Measurements from ENCODE around the gene TXNIP.

Gene TXNIP

DNA sequence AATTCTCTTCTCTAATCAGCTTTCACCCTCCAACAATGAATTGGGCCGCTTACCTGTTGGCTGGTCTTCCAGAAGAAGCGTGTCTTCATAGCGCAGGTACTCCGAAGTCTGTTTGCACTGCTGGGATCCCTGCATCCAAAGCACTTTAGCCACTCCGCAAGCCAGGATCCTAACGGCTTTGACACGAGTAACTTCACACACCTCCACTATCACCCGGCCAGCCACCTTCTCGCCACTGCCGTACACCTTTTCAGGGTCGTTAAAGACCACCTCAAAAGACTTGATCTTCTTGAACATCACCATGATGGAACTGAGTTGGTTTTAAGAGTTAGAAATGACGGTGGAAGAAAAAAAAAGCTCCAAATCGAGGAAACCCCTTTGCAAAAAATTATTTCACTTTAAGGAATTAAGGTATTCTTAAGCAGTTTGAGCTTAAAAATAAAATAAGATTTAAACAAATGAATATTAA is 381 bp downstream of the TXNIP start:
- TF ChIP-seq EZH2phosphoT487 (IDR thresholded peaks at IDR 0.05; ENCODE audit: low read depth), result no peak
- TF ChIP-seq, protein P1, sequence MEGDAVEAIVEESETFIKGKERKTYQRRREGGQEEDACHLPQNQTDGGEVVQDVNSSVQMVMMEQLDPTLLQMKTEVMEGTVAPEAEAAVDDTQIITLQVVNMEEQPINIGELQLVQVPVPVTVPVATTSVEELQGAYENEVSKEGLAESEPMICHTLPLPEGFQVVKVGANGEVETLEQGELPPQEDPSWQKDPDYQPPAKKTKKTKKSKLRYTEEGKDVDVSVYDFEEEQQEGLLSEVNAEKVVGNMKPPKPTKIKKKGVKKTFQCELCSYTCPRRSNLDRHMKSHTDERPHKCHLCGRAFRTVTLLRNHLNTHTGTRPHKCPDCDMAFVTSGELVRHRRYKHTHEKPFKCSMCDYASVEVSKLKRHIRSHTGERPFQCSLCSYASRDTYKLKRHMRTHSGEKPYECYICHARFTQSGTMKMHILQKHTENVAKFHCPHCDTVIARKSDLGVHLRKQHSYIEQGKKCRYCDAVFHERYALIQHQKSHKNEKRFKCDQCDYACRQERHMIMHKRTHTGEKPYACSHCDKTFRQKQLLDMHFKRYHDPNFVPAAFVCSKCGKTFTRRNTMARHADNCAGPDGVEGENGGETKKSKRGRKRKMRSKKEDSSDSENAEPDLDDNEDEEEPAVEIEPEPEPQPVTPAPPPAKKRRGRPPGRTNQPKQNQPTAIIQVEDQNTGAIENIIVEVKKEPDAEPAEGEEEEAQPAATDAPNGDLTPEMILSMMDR (IDR thresholded peaks at IDR 0.05; ENCODE audit: low read depth, low read length), result no peak
- Histone ChIP-seq H2AFZ (ENCODE audit: low read depth, low read length) (no peak overlapping the region), H3K4me2 (ENCODE audit: low read length) (peak overlapping the region; percentile 90), H3K27ac (ENCODE audit: low read length) (peak overlapping the region; percentile 59), H3K79me2 (ENCODE audit: low read length) (peaks cover 21% of the 10 kb centered on the region), H3K4me1 (ENCODE audit: low read length) (peaks cover 22% of the 10 kb centered on the region), H3K9me3 (ENCODE audit: insufficient read depth, low read length) (no peaks in the 10 kb centered on the region), H3K9ac (ENCODE audit: low read length) (peak overlapping the region; percentile 98), H3K27me3 (ENCODE audit: low read depth, low read length) (no peaks in the 10 kb centered on the region), H3K36me3 (replicated peaks; ENCODE audit: low read depth, low read length) (peaks cover 46% of the 10 kb centered on the region), H3K4me3 (ENCODE audit: low read length) (peak overlapping the region; percentile 90), H4K20me1 (ENCODE audit: insufficient read depth, low read length) (peaks cover 41% of the 10 kb centered on the region)

DNA sequence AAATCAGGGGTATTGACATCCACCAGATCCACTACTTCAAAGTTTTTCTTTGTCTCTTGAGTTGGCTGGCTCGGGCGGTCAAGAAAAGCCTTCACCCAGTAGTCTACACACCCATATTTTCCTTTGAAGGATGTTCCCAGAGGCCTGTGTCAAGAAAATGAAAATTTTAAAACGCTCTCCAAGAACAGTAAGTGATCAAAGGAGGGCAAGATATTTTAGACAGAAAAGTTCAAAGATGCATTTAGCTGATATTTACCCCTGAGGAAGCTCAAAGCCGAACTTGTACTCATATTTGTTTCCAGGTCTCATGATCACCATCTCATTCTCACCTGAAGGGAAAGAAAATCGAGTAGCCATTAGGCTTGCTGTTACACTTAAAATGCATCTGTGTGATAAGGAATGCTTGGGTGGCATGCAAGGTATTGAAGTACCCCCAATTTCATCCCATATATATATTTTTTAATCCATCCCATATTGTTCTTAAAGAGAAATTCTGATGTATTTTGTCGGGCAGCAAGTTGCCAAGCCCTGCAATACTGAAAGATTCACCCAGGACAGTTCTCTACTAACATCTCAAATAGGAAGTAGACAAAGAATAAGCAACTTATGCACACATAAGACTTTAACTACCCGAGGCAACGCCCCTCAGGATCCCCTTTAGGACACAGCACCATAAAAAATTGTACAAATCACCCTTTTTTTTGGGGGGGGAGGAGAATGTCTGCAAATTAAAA is 1.1 kb downstream of the TXNIP start:
- Histone ChIP-seq H4K20me1 (ENCODE audit: insufficient read depth, low read length) (peaks cover 41% of the 10 kb centered on the region), H3K36me3 (replicated peaks; ENCODE audit: low read depth, low read length) (peaks cover 46% of the 10 kb centered on the region), H3K79me2 (ENCODE audit: low read length) (peaks cover 21% of the 10 kb centered on the region), H2AFZ (ENCODE audit: low read depth, low read length) (no peak overlapping the region), H3K4me2 (ENCODE audit: low read length) (peak overlapping the region; percentile 90), H3K4me3 (ENCODE audit: low read length) (peak overlapping the region; percentile 90), H3K27me3 (ENCODE audit: low read depth, low read length) (no peaks in the 10 kb centered on the region), H3K9ac (ENCODE audit: low read length) (peak overlapping the region; percentile 98), H3K4me1 (ENCODE audit: low read length) (peaks cover 22% of the 10 kb centered on the region), H3K9me3 (ENCODE audit: insufficient read depth, low read length) (no peaks in the 10 kb centered on the region), H3K27ac (ENCODE audit: low read length) (peak overlapping the region; percentile 59)
- TF ChIP-seq, protein P1 (IDR thresholded peaks at IDR 0.05; ENCODE audit: low read depth, low read length), result no peak
- no peak for TF ChIP-seq EZH2phosphoT487 (IDR thresholded peaks at IDR 0.05; ENCODE audit: low read depth)

DNA sequence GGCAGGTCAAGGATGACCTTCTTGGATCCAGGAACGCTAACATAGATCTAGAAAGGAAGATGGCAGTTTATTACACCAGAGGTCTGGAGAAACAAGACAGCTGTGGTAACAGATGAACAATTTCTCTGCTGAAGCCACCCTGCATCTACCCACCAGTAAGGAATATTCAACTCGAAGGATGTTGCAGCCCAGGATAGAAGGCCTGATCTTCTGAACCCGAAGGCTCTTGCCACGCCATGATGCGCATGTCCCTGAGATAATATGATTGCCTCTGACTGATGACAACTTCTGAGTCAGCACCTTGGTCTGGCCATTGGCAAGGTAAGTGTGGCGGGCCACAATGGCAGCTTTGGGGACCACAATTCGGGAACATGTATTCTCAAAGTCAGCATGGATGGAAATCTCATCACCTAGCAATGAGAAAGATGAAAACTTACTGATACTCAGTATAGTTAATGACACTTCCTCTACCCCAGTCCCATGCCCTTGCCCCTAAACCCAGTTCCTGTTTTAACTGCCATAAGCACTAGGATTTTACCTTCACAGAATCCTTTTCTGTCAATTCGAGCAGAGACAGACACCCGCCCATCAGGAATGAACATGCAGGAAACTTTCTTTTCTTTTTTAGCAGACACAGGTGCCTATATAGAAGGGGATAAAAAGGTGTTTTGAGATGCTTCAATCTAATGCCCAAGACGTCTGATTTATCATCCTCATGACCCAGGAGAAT is 1.8 kb downstream of the TXNIP start:
- Histone ChIP-seq H3K4me1 (ENCODE audit: low read length) (peaks cover 22% of the 10 kb centered on the region), H4K20me1 (ENCODE audit: insufficient read depth, low read length) (peaks cover 41% of the 10 kb centered on the region), H2AFZ (ENCODE audit: low read depth, low read length) (no peak overlapping the region), H3K9ac (ENCODE audit: low read length) (peak overlapping the region; percentile 98; the same call in 1 of the 2 replicates), H3K36me3 (replicated peaks; ENCODE audit: low read depth, low read length) (peaks cover 46% of the 10 kb centered on the region), H3K4me3 (ENCODE audit: low read length) (peak overlapping the region; percentile 90), H3K9me3 (ENCODE audit: insufficient read depth, low read length) (no peaks in the 10 kb centered on the region), H3K27ac (ENCODE audit: low read length) (no peak overlapping the region), H3K4me2 (ENCODE audit: low read length) (peak overlapping the region; percentile 90), H3K27me3 (ENCODE audit: low read depth, low read length) (no peaks in the 10 kb centered on the region), H3K79me2 (ENCODE audit: low read length) (peaks cover 21% of the 10 kb centered on the region)
- TF ChIP-seq, protein P1 (IDR thresholded peaks at IDR 0.05; ENCODE audit: low read depth, low read length), result no peak
- TF ChIP-seq EZH2phosphoT487 (IDR thresholded peaks at IDR 0.05; ENCODE audit: low read depth), result no peak

All from OCI-LY3 (cell line).